HepG2 (cell line): ENCODE data around the gene RIPK3. TPM values are rescaled to one million over a fixed set of nuclear protein-coding genes. Genes with fewer than 3 reads are reported as not detected.

Experiments used
- HINFP ChIP-seq: sonication (generic); formaldehyde crosslinking; IDR thresholded peaks from 2 replicates; pipeline ENCODE4 v1.4.0; 2020; ENCODE audit warnings: low read depth, mild to moderate bottlenecking, missing genetic modification reagents
- HOXD1 ChIP-seq: sonication (generic); formaldehyde crosslinking; IDR thresholded peaks from 2 replicates; pipeline ENCODE4 v1.5.0; 2020; ENCODE audit warnings: missing genetic modification reagents
- IRX3 ChIP-seq: sonication (generic); formaldehyde crosslinking; IDR thresholded peaks from 2 replicates; pipeline ENCODE4 v1.8.1; 2023; ENCODE audit warnings: mild to moderate bottlenecking, low read depth, missing genetic modification reagents, borderline replicate concordance
- KAT7 ChIP-seq: IDR thresholded peaks from 2 replicates; pipeline ENCODE4 v1.6.1; 2018; ENCODE audit warnings: borderline replicate concordance, missing compliant biosample characterization
- MLX ChIP-seq: IDR thresholded peaks from 2 replicates; pipeline ENCODE4 v1.6.1; 2016
- NR2F1 ChIP-seq, 2 experiments: fragments of 450-650 bp in 1 of 2; formaldehyde crosslinking in 1 of 2; IDR thresholded peaks; 2 replicates each; pipeline versions ENCODE4 v1.5.0 to v1.6.1; 2016 to 2020; ENCODE audit warnings: mild to moderate bottlenecking in 1 of 2, missing compliant biosample characterization in 1 of 2, missing genetic modification reagents in 1 of 2, moderate library complexity in 1 of 2
- NR2F6 ChIP-seq, 2 experiments: IDR thresholded peaks; 2 replicates each; pipeline ENCODE4 v1.6.1; 2016; ENCODE audit warnings: antibody characterized with exemption in 1 of 2, mild to moderate bottlenecking in 1 of 2
- PHB2 ChIP-seq: fragments of 450-650 bp; IDR thresholded peaks from 2 replicates; pipeline ENCODE4 v1.6.1; 2018; ENCODE audit not compliant: partially characterized antibody
- SNAPC5 ChIP-seq: sonication (generic); formaldehyde crosslinking; IDR thresholded peaks from 2 replicates; pipeline ENCODE4 v1.8.1; 2023; ENCODE audit warnings: mild to moderate bottlenecking, missing genetic modification reagents, borderline replicate concordance
- SUZ12 ChIP-seq: fragments of 150-350 bp; IDR thresholded peaks from 2 replicates; pipeline ENCODE4 v1.6.1; 2014; ENCODE audit warnings: low read depth, low read length
- ZC3H13 ChIP-seq: sonication (generic); formaldehyde crosslinking; IDR thresholded peaks from 2 replicates; pipeline ENCODE4 v1.8.1; 2023; ENCODE audit warnings: mild to moderate bottlenecking, missing genetic modification reagents, moderate library complexity
- ZC3H4 ChIP-seq: sonication (generic); formaldehyde crosslinking; IDR thresholded peaks from 2 replicates; pipeline ENCODE4 v1.4.0; 2020; ENCODE audit warnings: missing genetic modification reagents, borderline replicate concordance
- ZNF570 ChIP-seq: sonication (generic); formaldehyde crosslinking; IDR thresholded peaks from 2 replicates; pipeline ENCODE4 v1.4.0; 2020; ENCODE audit warnings: mild to moderate bottlenecking, missing genetic modification reagents, borderline replicate concordance
- ZNF644 ChIP-seq: IDR thresholded peaks from 2 replicates; pipeline ENCODE4 v1.6.1; 2016; ENCODE audit warnings: low read depth
- ZNF788 ChIP-seq: sonication (generic); formaldehyde crosslinking; IDR thresholded peaks from 2 replicates; pipeline ENCODE4 v1.5.0; 2020; ENCODE audit warnings: mild to moderate bottlenecking, missing genetic modification reagents, borderline replicate concordance
- polyA plus RNA-seq, 8 experiments: library from polyadenylated mRNA; depleted of rRNA in 3 of 8; stranded (reverse) in 7 of 8; unstranded in 1 of 8; fragments of >200 nt; fragmentation: Illumina TruSeq in 4 of 8; extraction: Trizol in 4 of 8; gene quantifications; 2 replicates each; pipeline versions ENCODE4 v1.2.1 to v1.2.3, GENCODE V29; 2011 to 2016; ENCODE audit warnings: low read depth in 4 of 8, missing spikeins in 1 of 8, mixed read lengths in 1 of 8; ENCODE audit not compliant: insufficient read depth in 1 of 8
- total RNA-seq, 5 experiments: library from RNA; depleted of rRNA; stranded (reverse); fragments of >200 nt; fragmentation: Illumina TruSeq; extraction: Trizol; gene quantifications; 2 replicates each; pipeline ENCODE4 v1.2.3, GENCODE V29; 2016; ENCODE audit warnings: low read depth in 1 of 5
- TF ChIP-seq, protein P1 (sequence below): sonication (generic); formaldehyde crosslinking; conservative IDR thresholded peaks from 2 replicates; pipeline ENCODE4 v1.4.0; 2020; ENCODE audit warnings: missing genetic modification reagents
- TF ChIP-seq, protein P2 (sequence below), 2 experiments: sonication (generic) in 1 of 2; formaldehyde crosslinking in 1 of 2; IDR thresholded peaks; 2 replicates each; pipeline versions ENCODE4 v1.4.0 to v1.6.1; 2016 to 2020; ENCODE audit warnings: borderline replicate concordance in 1 of 2, low read depth in 1 of 2, mild to moderate bottlenecking in 1 of 2, missing genetic modification reagents in 1 of 2

RIPK3 gene
- total and polyA plus RNA-seq, 2 of the 13 experiments (the other 11 are each of a cell fraction or from before 2014, with no cell fraction given) = not detected

GRCh38 chr14:24315807-24316596 lies 23.8 kb downstream of the RIPK3 start (continued):
- TF ChIP-seq NR2F1 (CRISPR knock-in tag; IDR thresholded peaks at IDR 0.05) (peak in 1 of 2 experiments; percentile 48; a peak in 3 of 4 replicates), PHB2 (no peak), MLX (CRISPR knock-in tag) (peak; percentile 86), ZC3H13 (no peak), ZNF644 (peak; percentile 40; the same call in 1 of the 2 replicates), IRX3 (peak; percentile 97), HOXD1 (CRISPR knock-in tag) (peak; percentile 98), KAT7 (peak; percentile 89), NR2F6 (IDR thresholded peaks at IDR 0.05) (no peak), NR2F6 (CRISPR knock-in tag; IDR thresholded peaks at IDR 0.05) (peak; percentile 90), SUZ12 (no peak), ZNF788 (CRISPR knock-in tag) (peak; percentile 95), SNAPC5 (peak; percentile 88), HINFP (peak; percentile 96), ZC3H4 (peak; percentile 79; the same call in 1 of the 2 replicates), ZNF570 (CRISPR knock-in tag) (no peak; the same call in 1 of the 2 replicates)
- TF ChIP-seq, protein P1, sequence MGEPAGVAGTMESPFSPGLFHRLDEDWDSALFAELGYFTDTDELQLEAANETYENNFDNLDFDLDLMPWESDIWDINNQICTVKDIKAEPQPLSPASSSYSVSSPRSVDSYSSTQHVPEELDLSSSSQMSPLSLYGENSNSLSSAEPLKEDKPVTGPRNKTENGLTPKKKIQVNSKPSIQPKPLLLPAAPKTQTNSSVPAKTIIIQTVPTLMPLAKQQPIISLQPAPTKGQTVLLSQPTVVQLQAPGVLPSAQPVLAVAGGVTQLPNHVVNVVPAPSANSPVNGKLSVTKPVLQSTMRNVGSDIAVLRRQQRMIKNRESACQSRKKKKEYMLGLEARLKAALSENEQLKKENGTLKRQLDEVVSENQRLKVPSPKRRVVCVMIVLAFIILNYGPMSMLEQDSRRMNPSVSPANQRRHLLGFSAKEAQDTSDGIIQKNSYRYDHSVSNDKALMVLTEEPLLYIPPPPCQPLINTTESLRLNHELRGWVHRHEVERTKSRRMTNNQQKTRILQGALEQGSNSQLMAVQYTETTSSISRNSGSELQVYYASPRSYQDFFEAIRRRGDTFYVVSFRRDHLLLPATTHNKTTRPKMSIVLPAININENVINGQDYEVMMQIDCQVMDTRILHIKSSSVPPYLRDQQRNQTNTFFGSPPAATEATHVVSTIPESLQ = peak; percentile 82; the same call in 1 of the 2 replicates
- TF ChIP-seq, protein P2, sequence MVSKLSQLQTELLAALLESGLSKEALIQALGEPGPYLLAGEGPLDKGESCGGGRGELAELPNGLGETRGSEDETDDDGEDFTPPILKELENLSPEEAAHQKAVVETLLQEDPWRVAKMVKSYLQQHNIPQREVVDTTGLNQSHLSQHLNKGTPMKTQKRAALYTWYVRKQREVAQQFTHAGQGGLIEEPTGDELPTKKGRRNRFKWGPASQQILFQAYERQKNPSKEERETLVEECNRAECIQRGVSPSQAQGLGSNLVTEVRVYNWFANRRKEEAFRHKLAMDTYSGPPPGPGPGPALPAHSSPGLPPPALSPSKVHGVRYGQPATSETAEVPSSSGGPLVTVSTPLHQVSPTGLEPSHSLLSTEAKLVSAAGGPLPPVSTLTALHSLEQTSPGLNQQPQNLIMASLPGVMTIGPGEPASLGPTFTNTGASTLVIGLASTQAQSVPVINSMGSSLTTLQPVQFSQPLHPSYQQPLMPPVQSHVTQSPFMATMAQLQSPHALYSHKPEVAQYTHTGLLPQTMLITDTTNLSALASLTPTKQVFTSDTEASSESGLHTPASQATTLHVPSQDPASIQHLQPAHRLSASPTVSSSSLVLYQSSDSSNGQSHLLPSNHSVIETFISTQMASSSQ (IDR thresholded peaks at IDR 0.05; ENCODE audit: low read depth) = no peak
- TF ChIP-seq, protein P2 (CRISPR knock-in tag; IDR thresholded peaks at IDR 0.05; ENCODE audit: borderline replicate concordance) = peak; percentile 92
